Bone marrow (tissue), 2 donors: ENCODE measurements around the gene TRAPPC3L.

Source experiments
- DNase-seq, 2 donors: peaks; one replicate each; lab custom pipeline; 2025; lab: John Stamatoyannopoulos, UW

The TRAPPC3L gene

DNA sequence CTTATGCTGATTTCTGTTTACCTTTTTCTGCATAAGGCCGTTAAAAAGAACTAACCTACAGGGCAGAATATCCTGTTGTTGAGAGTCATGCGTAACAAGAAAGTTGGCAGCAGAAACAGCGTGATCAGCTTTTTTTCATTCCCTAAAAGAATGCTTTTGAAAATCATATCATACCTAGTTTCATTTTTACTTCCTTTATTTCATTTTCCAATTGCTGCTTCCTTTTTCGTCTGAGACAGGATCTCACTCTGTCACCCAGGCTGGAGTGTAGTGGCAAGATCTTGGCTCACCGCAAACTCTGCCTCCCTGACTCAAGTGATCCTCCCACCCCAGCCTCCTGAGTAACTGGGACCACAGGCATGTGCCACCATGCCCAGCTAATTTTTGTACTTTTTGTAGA, 80.2 kb downstream of the TRAPPC3L start:
- peak; percentile 16 to 90 for DNase-seq

DNA sequence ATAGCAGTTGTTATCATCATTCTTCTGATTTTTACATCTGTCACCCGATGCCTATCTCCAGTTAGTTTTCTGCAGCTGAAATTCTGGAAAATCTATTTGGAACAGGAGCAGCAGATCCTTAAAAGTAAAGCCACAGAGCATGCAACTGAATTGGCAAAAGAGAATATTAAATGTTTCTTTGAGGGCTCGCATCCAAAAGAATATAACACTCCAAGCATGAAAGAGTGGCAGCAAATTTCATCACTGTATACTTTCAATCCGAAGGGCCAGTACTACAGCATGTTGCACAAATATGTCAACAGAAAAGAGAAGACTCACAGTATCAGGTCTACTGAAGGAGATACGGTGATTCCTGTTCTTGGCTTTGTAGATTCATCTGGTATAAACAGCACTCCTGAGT, 82.2 kb downstream of the TRAPPC3L start:
- no peak for DNase-seq

DNA sequence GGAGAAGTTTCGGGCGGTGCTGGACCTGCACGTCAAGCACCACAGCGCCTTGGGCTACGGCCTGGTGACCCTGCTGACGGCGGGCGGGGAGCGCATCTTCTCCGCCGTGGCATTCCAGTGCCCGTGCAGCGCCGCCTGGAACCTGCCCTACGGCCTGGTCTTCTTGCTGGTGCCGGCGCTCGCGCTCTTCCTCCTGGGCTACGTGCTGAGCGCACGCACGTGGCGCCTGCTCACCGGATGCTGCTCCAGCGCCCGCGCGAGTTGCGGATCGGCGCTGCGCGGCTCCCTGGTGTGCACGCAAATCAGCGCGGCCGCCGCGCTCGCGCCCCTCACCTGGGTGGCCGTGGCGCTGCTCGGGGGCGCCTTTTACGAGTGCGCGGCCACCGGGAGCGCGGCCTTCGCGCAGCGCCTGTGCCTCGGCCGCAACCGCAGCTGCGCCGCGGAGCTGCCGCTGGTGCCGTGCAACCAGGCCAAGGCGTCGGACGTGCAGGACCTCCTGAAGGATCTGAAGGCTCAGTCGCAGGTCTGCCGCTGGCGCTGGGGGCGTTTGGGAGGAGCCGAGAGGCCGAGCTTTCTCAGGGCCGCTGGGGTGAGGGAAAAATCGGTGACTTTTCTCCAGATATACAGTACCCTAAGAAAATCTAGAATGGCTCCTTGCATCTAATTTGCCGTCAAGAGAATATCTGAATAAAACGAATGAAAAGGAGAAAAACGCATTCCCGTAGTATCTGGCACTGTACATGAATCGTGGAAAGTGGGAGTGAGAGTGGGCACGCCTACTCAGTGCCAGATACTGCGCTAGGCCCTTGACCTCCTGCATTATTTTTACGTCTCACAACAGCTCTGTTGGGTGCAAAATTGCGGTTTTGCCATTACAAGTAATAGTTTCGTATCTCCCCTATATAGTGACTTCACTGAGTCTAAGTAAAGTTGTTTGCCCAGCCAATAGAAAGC, 83.3 kb downstream of the TRAPPC3L start:
- no peak for DNase-seq

DNA sequence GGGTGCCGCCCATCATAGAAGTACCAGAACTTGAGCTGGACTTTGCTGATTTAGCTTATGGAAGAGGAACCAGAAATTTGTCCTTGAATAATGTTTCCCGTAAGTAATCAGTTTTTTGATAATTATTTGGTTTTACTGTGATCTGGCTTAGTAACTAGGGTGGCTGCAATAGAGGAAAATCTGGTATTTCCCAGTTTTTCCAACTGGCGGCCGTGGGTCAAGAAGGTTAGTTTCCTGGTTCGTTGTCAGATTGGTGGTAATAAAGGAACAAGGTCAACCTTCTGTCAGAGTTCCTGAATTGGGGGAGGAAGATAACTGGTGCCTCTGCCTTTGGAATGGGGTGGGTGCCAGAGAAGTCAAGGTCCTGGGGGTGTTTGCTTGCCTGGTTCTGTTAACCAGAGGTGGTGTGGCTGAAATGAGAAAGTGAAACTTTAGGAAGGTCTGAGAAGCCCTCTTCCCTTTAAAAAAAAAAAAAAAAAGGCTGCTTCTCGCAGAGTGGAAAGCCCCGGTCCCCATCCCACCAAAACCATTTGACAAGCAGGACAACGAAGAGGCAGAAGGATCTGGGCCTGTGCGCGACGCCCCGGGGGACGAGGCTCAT, 84.1 kb downstream of the TRAPPC3L start, which contains the start of gene CALHM6:
Gene CALHM6, plus strand, starts transcription at position 45 of the 601 bp plus-strand sequence. Its CDS starts 555 bp downstream, at position 600.
- peak in 1 of 2 donors; percentile 60 for DNase-seq

DNA sequence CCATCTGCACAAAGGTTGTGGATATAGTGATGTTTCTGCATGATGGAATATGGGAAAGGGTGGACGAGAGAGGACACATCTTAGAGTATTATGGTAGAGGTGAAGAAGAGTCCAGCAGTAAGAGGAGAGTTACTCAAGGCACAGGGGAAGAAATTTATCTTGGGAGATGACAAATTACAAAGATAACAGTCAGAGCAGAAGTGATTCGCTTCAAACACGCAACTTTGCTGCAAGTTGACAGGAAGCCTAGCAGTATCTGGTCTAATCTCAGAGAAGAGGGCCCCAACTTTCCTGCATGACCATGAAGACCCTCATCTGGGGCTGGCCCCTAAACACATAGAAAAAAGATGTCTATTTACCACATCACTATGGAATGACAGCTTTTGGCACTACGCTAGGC, 85.6 kb downstream of the TRAPPC3L start:
- no peak for DNase-seq

DNA sequence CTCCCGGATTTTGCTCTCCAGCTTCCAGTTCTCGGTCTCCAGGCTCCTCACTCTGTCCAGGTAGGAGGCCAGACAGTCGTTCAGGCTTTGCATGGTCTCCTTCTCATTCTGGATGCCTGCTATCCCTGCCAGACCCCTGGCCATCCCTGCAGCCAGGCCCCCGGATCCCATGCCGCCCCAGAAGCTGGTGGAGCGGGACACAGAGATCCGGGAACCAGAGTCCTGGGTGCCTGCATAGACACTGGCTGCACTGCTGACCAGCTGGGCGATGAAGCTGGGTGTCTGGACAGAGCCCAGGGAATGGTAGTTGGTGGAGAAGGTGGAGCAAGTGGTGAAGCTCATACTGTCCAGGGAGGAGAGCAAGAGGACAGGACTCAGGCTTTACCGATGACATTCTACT, 87.2 kb downstream of the TRAPPC3L start:
- DNase-seq: no peak

DNA sequence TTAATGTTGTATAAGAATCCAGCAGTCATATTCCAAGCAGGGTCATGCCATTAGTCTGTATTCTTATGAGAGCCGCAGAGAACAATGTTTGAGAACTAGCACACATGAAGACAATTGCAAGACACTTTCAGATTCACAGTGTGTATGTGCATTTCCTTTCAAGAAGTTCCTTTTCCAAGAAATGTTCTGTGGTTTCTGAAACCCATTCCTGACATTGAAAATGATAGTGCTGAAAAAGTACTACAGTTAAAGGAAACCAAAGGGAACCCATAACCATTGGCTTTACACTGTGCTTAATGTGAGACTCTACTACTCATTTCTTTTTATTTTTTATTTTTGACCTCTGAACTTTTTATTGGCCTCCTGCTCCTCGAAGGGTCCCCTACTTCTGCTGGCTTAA, 88.6 kb downstream of the TRAPPC3L start:
- no peak for DNase-seq

DNA sequence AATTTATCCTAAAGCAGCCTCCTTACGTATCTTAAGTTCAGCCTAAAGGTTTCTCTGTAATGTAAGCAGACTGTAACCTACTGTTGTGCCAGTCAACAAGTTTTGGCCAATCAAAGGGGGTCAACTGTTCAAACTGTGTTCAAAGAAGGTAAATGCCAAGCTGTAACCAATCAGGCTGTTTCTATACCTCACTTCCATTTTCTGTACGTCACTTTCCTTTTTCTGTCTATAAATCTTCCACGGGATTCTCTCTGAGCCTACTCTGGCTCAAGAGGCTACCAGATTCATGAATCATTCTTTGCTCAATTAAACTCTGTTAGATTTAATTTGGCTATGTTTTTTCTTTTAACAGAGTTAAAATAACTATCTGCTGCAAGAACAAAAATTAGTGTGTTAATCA, 89.4 kb downstream of the TRAPPC3L start:
- no peak for DNase-seq

DNA sequence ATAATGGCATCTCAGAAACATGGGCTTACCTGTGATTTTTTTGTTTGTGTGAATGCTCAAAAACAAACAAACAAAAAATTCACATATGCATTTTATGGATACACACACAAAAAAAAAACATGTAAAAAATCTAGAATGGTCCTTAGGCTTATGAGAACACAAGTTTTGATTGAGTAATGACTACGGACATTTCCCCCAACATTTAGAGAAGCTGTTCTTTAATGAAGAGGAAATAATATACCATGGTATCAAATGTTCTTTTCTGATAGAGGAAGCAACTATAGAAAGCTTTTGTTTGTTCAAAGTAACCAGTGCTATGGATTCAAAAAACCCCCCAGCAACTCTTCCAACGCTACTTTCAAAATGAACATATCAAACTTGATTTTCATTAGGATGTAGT, 93.0 kb downstream of the TRAPPC3L start:
- DNase-seq: no peak

DNA sequence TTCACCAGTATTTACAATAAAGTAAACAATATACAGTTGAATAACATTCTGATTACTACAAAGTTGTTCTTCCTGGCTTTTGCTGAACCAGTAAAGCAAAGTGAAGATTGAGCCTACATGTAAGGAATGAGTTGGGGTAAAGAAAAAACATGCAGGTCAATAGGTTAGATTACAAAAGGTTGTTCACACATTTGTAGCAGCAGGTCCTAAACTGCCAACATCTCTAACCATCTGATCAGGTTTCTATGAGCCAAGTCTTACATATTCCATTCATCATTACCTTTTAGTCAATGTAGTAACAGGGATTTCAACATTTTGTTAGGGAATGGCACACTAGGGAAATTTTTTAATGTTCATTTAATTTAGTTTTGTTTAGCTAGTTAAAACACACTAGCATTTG, 93.6 kb downstream of the TRAPPC3L start:
- no peak for DNase-seq

DNA sequence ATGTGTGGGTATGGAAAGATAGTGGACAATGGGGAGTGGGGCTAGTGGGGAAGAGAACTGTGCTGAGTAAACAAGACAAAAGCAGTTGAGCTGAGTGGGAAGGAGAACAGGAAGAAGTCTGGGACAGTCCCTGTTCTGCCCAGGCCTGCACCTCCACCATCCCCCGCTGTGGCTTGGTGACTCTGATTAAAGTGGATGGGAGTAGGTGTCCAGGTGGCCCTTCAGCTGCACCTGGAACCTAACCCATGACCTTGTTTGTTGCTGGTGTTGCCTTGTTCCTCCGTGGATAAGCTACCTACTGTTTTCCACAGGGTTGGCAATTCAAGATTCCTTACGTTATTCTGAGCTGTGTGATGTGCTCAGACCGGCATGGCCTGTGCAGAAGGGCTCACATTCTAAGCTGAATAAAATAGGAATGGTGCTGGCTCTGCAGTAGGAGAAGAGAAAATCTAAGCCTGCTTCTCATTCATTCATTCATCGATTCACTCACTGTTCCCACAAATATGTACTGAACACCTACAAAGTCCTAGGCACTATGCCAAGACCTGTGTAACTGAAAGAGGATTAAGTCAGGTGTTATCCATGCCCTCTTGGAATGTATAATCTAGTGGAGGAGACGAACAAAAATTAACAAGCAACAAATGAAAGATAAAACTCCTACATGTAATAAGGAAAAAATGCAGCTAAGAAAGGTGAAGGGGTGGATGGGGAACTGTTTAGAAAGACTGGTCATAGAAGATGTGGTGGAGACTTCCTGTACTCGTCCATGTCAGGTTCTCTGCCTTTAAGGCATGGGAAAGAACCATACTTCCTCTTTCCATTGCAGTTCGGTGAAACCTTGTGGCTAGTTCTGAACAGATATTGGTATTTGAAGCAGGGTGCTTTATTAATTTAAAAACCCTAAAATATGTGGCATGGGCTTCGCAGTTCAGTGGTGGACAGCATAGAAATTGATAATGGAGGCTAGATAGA, 94.4 kb downstream of the TRAPPC3L start:
- peak in 1 of 2 donors; percentile 80 for DNase-seq

DNA sequence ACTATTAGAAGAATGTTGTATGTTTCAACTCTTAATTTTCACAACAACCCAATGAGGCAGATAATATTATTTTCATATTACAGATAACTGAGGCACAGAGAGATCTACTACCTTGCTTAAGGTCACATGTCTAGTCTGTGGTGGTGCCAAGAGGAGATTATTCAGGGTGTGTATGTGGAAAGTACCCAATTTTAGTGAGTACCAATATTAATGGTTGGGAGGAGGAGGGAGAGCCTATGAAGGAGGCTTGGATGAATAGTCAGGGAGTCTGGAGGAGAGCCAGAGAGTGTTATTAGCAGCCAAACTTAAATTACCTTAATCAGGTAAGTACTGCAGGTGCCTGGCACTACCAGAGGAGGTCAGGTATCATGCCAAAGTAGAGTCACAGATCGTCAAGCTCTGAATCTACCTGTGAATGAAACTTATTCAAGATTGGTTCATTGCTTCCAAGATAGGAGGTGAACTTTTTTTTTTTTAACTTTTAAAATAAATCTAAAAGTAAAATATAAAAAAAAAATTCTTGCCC, 95.2 kb downstream of the TRAPPC3L start:
- DNase-seq: no peak

DNA sequence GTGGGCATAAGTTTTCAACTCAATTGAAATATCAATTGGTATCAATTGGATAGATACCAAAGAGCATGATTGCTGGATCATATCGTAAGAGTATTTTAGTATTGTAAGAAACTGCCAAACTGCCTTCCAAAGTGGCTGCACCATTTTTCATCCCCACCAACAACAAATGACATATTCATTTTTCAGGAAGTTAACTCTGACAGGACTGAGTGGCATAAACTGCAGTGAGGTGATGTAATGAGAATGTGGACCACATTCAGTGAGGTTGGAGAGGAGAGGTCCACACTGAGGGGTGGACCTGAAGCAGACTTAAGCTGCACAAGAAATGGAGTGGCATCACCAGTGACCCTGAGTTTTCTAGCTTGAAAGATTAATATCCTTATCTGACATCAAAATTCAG, 95.9 kb downstream of the TRAPPC3L start:
- DNase-seq: no peak

DNA sequence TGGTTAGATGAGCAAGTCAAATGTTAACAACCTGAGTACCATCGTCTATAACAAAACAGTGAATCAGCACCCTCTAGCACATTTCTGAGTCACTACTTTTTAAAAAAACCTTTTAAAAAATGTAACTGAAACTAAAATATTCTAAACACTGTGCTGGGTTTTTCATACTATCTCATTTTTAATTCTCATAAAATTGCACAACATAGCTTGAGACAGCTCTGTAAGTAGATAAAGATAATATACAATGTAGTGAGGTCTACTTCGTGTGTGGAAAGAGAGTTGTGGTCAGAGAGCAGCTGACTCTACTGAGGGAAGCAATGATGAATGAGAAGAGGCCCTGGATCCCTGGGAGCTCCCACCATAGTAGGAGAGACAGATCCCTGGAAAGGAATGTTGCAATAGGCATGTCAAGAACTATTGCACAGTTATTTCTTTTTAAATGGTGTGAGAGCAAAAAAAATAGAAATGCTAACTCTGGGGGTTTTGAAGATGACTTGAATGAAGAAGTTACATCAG, 97.9 kb downstream of the TRAPPC3L start:
- DNase-seq: peak in 1 of 2 donors; percentile 79

DNA sequence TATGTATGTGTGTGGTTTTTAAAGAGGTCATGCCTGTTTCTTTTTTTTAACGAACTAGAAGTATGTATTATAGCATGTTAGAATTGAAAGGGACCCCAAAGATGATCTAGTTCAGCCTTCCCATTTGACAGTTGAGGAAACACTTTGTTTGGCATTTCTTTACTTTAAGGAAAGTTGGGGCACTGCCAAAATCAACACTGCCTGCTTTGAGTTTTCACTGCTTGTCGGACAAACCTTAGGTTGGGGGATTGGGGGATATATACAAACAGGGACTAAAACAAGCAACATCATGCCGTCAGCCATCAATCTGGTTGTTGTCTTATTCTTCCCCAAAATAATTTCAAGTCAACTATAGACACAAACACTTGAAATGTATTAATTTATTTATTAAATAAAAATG, 98.4 kb downstream of the TRAPPC3L start:
- no peak for DNase-seq

DNA sequence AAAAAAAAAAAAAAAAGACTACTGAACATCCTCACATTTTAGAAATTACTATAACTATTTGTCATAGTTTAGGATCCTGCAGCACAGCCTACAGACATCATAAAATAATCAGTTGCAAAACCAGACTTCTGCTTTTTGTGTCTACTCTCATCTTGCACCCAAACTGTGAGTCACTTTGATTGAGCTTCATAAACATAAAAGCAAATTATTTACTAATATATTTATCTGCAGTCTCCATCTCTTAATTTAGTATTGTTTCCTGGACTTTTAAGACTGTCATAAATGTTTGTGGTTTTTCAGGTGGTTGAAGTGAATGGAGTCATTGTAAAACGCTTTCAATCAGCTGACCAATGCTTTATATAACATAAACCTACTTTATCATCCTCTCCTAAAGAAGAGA, 99.1 kb downstream of the TRAPPC3L start:
- peak in 1 of 2 donors; percentile 83 for DNase-seq

DNA sequence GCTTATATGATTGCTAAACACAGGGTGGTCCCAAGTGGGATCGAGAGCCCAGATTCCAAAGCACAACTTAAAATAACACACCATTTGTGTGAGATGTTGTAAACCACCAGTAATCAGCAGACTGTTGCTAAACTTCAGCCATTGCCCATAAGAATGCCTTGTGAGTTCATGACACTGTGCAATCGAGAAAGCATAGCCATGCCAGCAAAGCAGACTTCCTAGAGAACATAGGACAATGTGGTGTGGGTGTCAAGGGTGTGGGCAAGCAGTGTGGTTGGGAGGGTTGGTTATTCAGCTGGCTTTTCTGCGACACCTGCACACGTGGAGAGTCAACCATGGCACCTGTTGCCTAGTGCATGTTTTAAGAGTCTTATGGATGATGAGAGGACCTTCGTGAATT, 100.4 kb downstream of the TRAPPC3L start:
- DNase-seq: no peak
